DOHH2 (cell line): ENCODE measurements around the gene MAMDC2.
"Not testable (repeated sequence)": the region's sequence is repeated elsewhere in the genome, so short reads cannot be mapped to it uniquely, and the experiment has no call there.

Source experiments
- CTCF ChIP-seq: fragments of 200-600 bp; sonication (generic); IDR thresholded peaks from one replicate; pipeline ENCODE4 v1.5.1; 2014; ENCODE audit warnings: antibody characterized with exemption, mild to moderate bottlenecking, low read depth, low read length; ENCODE audit not compliant: poor library complexity, severe bottlenecking
- EZH2phosphoT487 ChIP-seq: fragments of 200-600 bp; sonication (generic); IDR thresholded peaks from 2 replicates; pipeline ENCODE4 v1.6.1; 2017; ENCODE audit warnings: borderline replicate concordance, mild to moderate bottlenecking, antibody characterized with exemption, low read length, moderate library complexity, mixed read lengths

GRCh38 chr9:70038171-70038621 is 5.5 kb upstream of the MAMDC2 start:
- not testable (repeated sequence) for TF ChIP-seq CTCF, EZH2phosphoT487
